K562 (cell line): ENCODE results near the gene SYNM. TPM values are rescaled to one million over a fixed set of nuclear protein-coding genes. Genes with fewer than 3 reads are reported as not detected.

Experiments
- ATAC-seq: fragments of 200-7000 bp; cut with Tn5 transposase; 3 replicates; pipeline ENCODE4 v1.9.1; 2020; ENCODE audit warnings: moderate library complexity
- BruUV-seq: library from RNA; stranded (reverse); fragments of 400-500 nt; replicated peaks from 2 replicates; lab custom pipeline; 2021; lab: Mats Ljungman, UMichigan
- CTCF ChIA-PET: fragments of 300-600 bp; formaldehyde crosslinking; extraction: SDS; loops from one replicate; lab custom pipeline; 2021; ENCODE audit warnings: low intra/inter-chr PET ratio; lab: Yijun Ruan, JAX
- POLR2A ChIA-PET: fragments of 300-600, 350-650 bp; sonication (Branson Sonifier 250); formaldehyde crosslinking; extraction: SDS; loops from one replicate; lab custom pipeline; 2021; ENCODE audit warnings: antibody characterized with exemption, inconsistent platforms; lab: Yijun Ruan, JAX
- DNase-seq, 4 experiments: peaks; one replicate each; pipeline versions ENCODE4 v3.0.0 to v3.0.0-alpha.2; 2011 to 2018; ENCODE audit warnings: low spot score in 3 of 4, mixed read lengths in 3 of 4; ENCODE audit errors: extremely low read depth in 1 of 4
- FAIRE-seq: peaks from 2 replicates; lab custom pipeline; 2011; peaks lifted over from hg19 to GRCh38; lab: Jason Lieb, UNC
- H2AFZ ChIP-seq: 2 replicates; pipeline ENCODE4 v1.6.0; 2011; ENCODE audit warnings: low read depth, low read length, control low read depth, inconsistent platforms
- H3K27ac ChIP-seq: fragments of 200-600 bp; 3 replicates; pipeline ENCODE4 v1.8.0; 2011; ENCODE audit warnings: low read depth, mild to moderate bottlenecking, control low read depth, inconsistent platforms, low read length, moderate library complexity, mixed read lengths; ENCODE audit errors: extremely low read depth
- H3K27me3 ChIP-seq, 2 experiments: fragments of 300-600 bp in 1 of 2; 2 replicates in 1 of 2; 3 replicates in 1 of 2; pipeline versions ENCODE4 v1.6.0 to v1.8.0; 2011; ENCODE audit warnings: inconsistent platforms in 2 of 2, low read length in 2 of 2, mild to moderate bottlenecking in 1 of 2, mixed read lengths in 1 of 2, moderate library complexity in 1 of 2; ENCODE audit not compliant: control insufficient read depth in 2 of 2, insufficient read depth in 2 of 2
- H3K36me3 ChIP-seq: fragments of 300-600 bp; 3 replicates; pipeline ENCODE4 v1.8.0; 2011; ENCODE audit warnings: mild to moderate bottlenecking, low read length, inconsistent platforms; ENCODE audit not compliant: control insufficient read depth, insufficient read depth
- H3K4me1 ChIP-seq, 2 experiments: fragments of 200-600 bp in 1 of 2; replicated peaks in 1 of 2; 2 replicates in 1 of 2; 3 replicates in 1 of 2; pipeline versions ENCODE4 v1.5.1 to v1.8.0; 2011; ENCODE audit warnings: inconsistent platforms in 2 of 2, low read length in 2 of 2, mild to moderate bottlenecking in 1 of 2, mixed read lengths in 1 of 2, moderate library complexity in 1 of 2; ENCODE audit not compliant: control insufficient read depth in 2 of 2, insufficient read depth in 2 of 2
- H3K4me2 ChIP-seq: 2 replicates; pipeline ENCODE4 v1.6.1; 2011; ENCODE audit warnings: low read length, control low read depth, inconsistent platforms, mixed read lengths; ENCODE audit not compliant: insufficient read depth
- H3K4me3 ChIP-seq: fragments of 200-600 bp; sonication (generic), shearing (Covaris generic); 2 replicates; pipeline ENCODE4 v1.5.1; 2016; ENCODE audit warnings: control low read depth, inconsistent platforms
- H3K79me2 ChIP-seq: fragments of 200-600 bp; 3 replicates; pipeline ENCODE4 v1.8.0; 2011; ENCODE audit warnings: low read length, inconsistent platforms; ENCODE audit not compliant: control insufficient read depth, insufficient read depth
- H3K9ac ChIP-seq, 2 experiments: 2 replicates each; pipeline versions ENCODE4 v1.6.0 to v1.6.1; 2011; ENCODE audit warnings: low read depth in 2 of 2, low read length in 2 of 2, control low read depth in 1 of 2, inconsistent platforms in 1 of 2, mild to moderate bottlenecking in 1 of 2, mixed read lengths in 1 of 2; ENCODE audit not compliant: insufficient read depth in 1 of 2
- H3K9me1 ChIP-seq: one replicate; pipeline ENCODE4 v1.6.0; 2011; ENCODE audit warnings: inconsistent platforms, mild to moderate bottlenecking, low read length, moderate library complexity; ENCODE audit not compliant: control insufficient read depth, insufficient read depth
- H3K9me3 ChIP-seq: replicated peaks from 2 replicates; pipeline ENCODE4 v1.5.1; 2011; ENCODE audit warnings: low read depth, low read length, inconsistent platforms; ENCODE audit not compliant: control insufficient read depth, insufficient read depth
- H4K20me1 ChIP-seq: replicated peaks from 2 replicates; pipeline ENCODE4 v1.6.1; 2011; ENCODE audit warnings: low read length, inconsistent platforms, mixed read lengths; ENCODE audit not compliant: control insufficient read depth, insufficient read depth
- CREB5 ChIP-seq: fragments of 250-450 bp; sonication (Bioruptor Pico); IDR thresholded peaks from 2 replicates; pipeline ENCODE4 v1.5.0; 2020; ENCODE audit warnings: mild to moderate bottlenecking
- ESRRA ChIP-seq: fragments of 450-650 bp; IDR thresholded peaks from 2 replicates; pipeline ENCODE4 v1.6.1; 2014; ENCODE audit warnings: low read depth, mild to moderate bottlenecking, moderate library complexity, borderline replicate concordance
- FOS ChIP-seq: IDR thresholded peaks from 3 replicates; pipeline ENCODE4 v1.6.1; 2011; ENCODE audit not compliant: insufficient read length; ENCODE audit errors: extremely low read depth
- JUNB ChIP-seq: fragments of 450-650 bp; formaldehyde crosslinking; conservative IDR thresholded peaks from 2 replicates; pipeline ENCODE4 v1.4.0; 2020; ENCODE audit warnings: mild to moderate bottlenecking
- KDM5B ChIP-seq: fragments of 200-600 bp; sonication (generic); IDR thresholded peaks from 2 replicates; pipeline ENCODE4 v1.6.1; 2012; ENCODE audit warnings: low read depth, mild to moderate bottlenecking, moderate library complexity, low read length, control low read depth, inconsistent platforms; ENCODE audit not compliant: insufficient replicate concordance
- KLF10 ChIP-seq: fragments of 250-450 bp; sonication (Bioruptor Pico); IDR thresholded peaks from 2 replicates; pipeline ENCODE4 v1.6.1; 2021; ENCODE audit warnings: matching md5 sums
- LCOR ChIP-seq: sonication (generic); formaldehyde crosslinking; IDR thresholded peaks from 2 replicates; pipeline ENCODE4 v1.8.0; 2022; ENCODE audit warnings: mild to moderate bottlenecking, missing genetic modification reagents
- MITF ChIP-seq: IDR thresholded peaks from 2 replicates; pipeline ENCODE4 v1.6.1; 2014; ENCODE audit warnings: antibody characterized with exemption
- NR0B1 ChIP-seq: fragments of 450-650 bp; IDR thresholded peaks from one replicate; pipeline ENCODE4 v1.6.1; 2018; ENCODE audit warnings: mild to moderate bottlenecking, moderate library complexity; ENCODE audit not compliant: partially characterized antibody
- NR3C1 ChIP-seq: sonication (generic); formaldehyde crosslinking; IDR thresholded peaks from 2 replicates; pipeline ENCODE4 v1.8.1; 2022; ENCODE audit warnings: missing genetic modification reagents
- OTX1 ChIP-seq: fragments of 450-650 bp; formaldehyde crosslinking; IDR thresholded peaks from 2 replicates; pipeline ENCODE4 v1.4.0; 2022; ENCODE audit warnings: mild to moderate bottlenecking
- PHF21A ChIP-seq: fragments of 450-650 bp; IDR thresholded peaks from 2 replicates; pipeline ENCODE4 v1.6.1; 2017; ENCODE audit warnings: low read depth, borderline replicate concordance
- POLR2G ChIP-seq: fragments of 200-400 bp; formaldehyde crosslinking; IDR thresholded peaks from 2 replicates; pipeline ENCODE4 v1.6.1; 2017; ENCODE audit warnings: low read depth, mild to moderate bottlenecking, antibody characterized with exemption, low read length, moderate library complexity
- RFX5 ChIP-seq: IDR thresholded peaks from 2 replicates; pipeline ENCODE4 v1.6.1; 2011; ENCODE audit warnings: low read depth, mild to moderate bottlenecking, improper control_type of control experiment, low read length
- SIN3A ChIP-seq, 2 experiments: fragments of 150-350 bp in 1 of 2; IDR thresholded peaks; 2 replicates each; pipeline ENCODE4 v1.6.1; 2011 to 2016; ENCODE audit warnings: borderline replicate concordance in 2 of 2, low read depth in 2 of 2, low read length in 2 of 2, mild to moderate bottlenecking in 2 of 2, moderate library complexity in 2 of 2; ENCODE audit not compliant: control insufficient read depth in 1 of 2
- ZNF121 ChIP-seq: sonication (generic); formaldehyde crosslinking; conservative IDR thresholded peaks from 2 replicates; pipeline ENCODE4 v1.8.0; 2022; ENCODE audit warnings: missing genetic modification reagents
- WGBS: fragments of 100-300 bp; shearing (Covaris generic); methylation state at CpG from one replicate; pipeline ENCODE4 v1.1.6; 2016; ENCODE audit warnings: low coverage, mixed read lengths; ENCODE audit not compliant: insufficient coverage; ENCODE audit errors: missing lambda C conversion rate; 5-methylcytosine and 5-hydroxymethylcytosine counted together
- in situ Hi-C: fragments of 300-500 bp; cut with MboI; formaldehyde crosslinking; loops from 4 replicates; pipeline ENCODE4 v1.15.0; 2018; ENCODE audit warnings: inconsistent platforms, mixed read lengths
- intact Hi-C: fragments of 100-400 bp; cut with micrococcal nuclease; formaldehyde crosslinking; loops from 2 replicates; pipeline ENCODE4 v1.14.2; 2022
- polyA plus RNA-seq, 8 experiments: library from polyadenylated mRNA; depleted of rRNA in 4 of 8; stranded (reverse) in 5 of 8; unstranded in 3 of 8; fragments of >200 nt; fragmentation: Nextera tagmentation in 2 of 8; fragmentation: Illumina TruSeq in 1 of 8; extraction: Ambion mirVana in 2 of 8; extraction: Trizol in 1 of 8; gene quantifications; 2 replicates each; pipeline versions ENCODE4 v1.2.1 to v1.2.3, GENCODE V29; 2011 to 2014; ENCODE audit warnings: inconsistent platforms in 1 of 8, missing spikeins in 1 of 8
- total RNA-seq, 7 experiments: library from RNA; depleted of rRNA in 6 of 7; stranded (reverse); fragments of >200 nt in 6 of 7; fragmentation: Illumina TruSeq in 2 of 7; extraction: Trizol in 2 of 7; gene quantifications; 2 replicates each; pipeline versions ENCODE4 v1.2.1 to v1.2.3, GENCODE V29; 2011 to 2021; ENCODE audit warnings: low replicate concordance in 1 of 7

SYNM gene
- total and polyA plus RNA-seq, 9 of the 15 experiments (the other 6 are each of a cell fraction or from before 2014, with no cell fraction given), result 0.01 to 0.42 (median 0.13) TPM

GRCh38 chr15:99153026-99153535 lies 48.2 kb downstream of the SYNM start:
- FAIRE-seq (no peak), ATAC-seq (no peak), DNase-seq (no peak)
- ChIA-PET POLR2A (no interaction called here), CTCF (no interaction called here)
- Histone ChIP-seq H2AFZ (no peak overlapping the region), H3K79me2 (no peaks in the 10 kb centered on the region), H3K9ac (no peak overlapping the region), H3K27ac (no peak overlapping the region), H3K4me3 (no peak overlapping the region), H3K36me3 (no peaks in the 10 kb centered on the region), H3K9me3 (no peaks in the 10 kb centered on the region), H4K20me1 (no peaks in the 10 kb centered on the region), H3K4me1 (peaks cover 0 to 2% of the 10 kb centered on the region in 2 experiments; a peak in 2 of 5 replicates), H3K9me1 (no peaks in the 10 kb centered on the region), H3K27me3 (no peaks in the 10 kb centered on the region), H3K4me2 (no peak overlapping the region)
- no TSS peak for BruUV-seq
- intact Hi-C loops, result no loop called here
- whole genome bisulfite sequencing, result 27% methylated on average over 6 of the region's 6 CpGs
- in situ Hi-C loops, result no loop called here
- TF ChIP-seq LCOR (CRISPR knock-in tag) (no peak), OTX1 (no peak), KDM5B (no peak), CREB5 (CRISPR knock-in tag) (no peak), ZNF121 (CRISPR knock-in tag) (no peak), FOS (no peak), SIN3A (IDR thresholded peaks at IDR 0.05; ENCODE audit: borderline replicate concordance in 2 of 2, control insufficient read depth in 1 of 2, low read depth in 2 of 2, low read length in 2 of 2) (no peak), NR0B1 (no peak), MITF (no peak), JUNB (CRISPR knock-in tag) (no peak), POLR2G (no peak), RFX5 (no peak), PHF21A (no peak), ESRRA (no peak), KLF10 (no peak), NR3C1 (no peak)
